Activated CD4-positive, alpha-beta T cell treated with anti-CD3 and anti-CD28 coated beads for 36 hours (primary cell): ENCODE measurements around the gene TRIM7. TPM values are rescaled to one million over a fixed set of nuclear protein-coding genes. Genes with fewer than 3 reads are reported as not detected.

ENCODE experiments used
- ATAC-seq: fragments of 200-7000 bp; cut with Tn5 transposase; one replicate; pipeline ENCODE4 v1.10.0; 2021; ENCODE audit warnings: mild to moderate bottlenecking, moderate library complexity
- CTCF ChIA-PET: fragments of 350-600 bp; sonication (Branson Sonifier 250); formaldehyde crosslinking; loops from one replicate; lab custom pipeline; 2021; ENCODE audit warnings: antibody characterized with exemption; lab: Charles Lee
- POLR2A ChIA-PET: fragments of 350-600 bp; sonication (Branson Sonifier 250); formaldehyde crosslinking; loops from one replicate; lab custom pipeline; 2021; ENCODE audit warnings: antibody characterized with exemption, inconsistent platforms; lab: Charles Lee
- DNase-seq: peaks from one replicate; pipeline ENCODE4 v3.0.0-alpha.2; 2020
- H3K27ac Mint-ChIP-seq: one replicate; pipeline ENCODE4 v1.8.0; 2021; ENCODE audit warnings: mixed read lengths
- H3K27me3 Mint-ChIP-seq: one replicate; pipeline ENCODE4 v1.8.0; 2021; ENCODE audit warnings: mixed read lengths
- H3K36me3 Mint-ChIP-seq: one replicate; pipeline ENCODE4 v1.8.0; 2021; ENCODE audit warnings: low read depth, mixed read lengths
- H3K4me1 Mint-ChIP-seq: one replicate; pipeline ENCODE4 v1.8.0; 2021; ENCODE audit warnings: mixed read lengths
- H3K4me3 Mint-ChIP-seq: one replicate; pipeline ENCODE4 v1.8.0; 2021; ENCODE audit warnings: mild to moderate bottlenecking, moderate library complexity, mixed read lengths
- H3K9me3 Mint-ChIP-seq: one replicate; pipeline ENCODE4 v1.8.0; 2021; ENCODE audit warnings: low read depth, mixed read lengths
- intact Hi-C, 2 experiments: fragments of 100-400 bp; cut with DNase I in 1 of 2; cut with micrococcal nuclease in 1 of 2; formaldehyde crosslinking; loops; one replicate each; pipeline versions ENCODE4 v1.14.2 to v1.15.1; 2022 to 2024; cut with DNase I, micrococcal nuclease
- total RNA-seq, 2 experiments: library from RNA; stranded (reverse); gene quantifications; one replicate each; pipeline ENCODE4 v1.2.3, GENCODE V29; 2021

The TRIM7 gene
- total RNA-seq, 2 experiments from 2014 or later = 1.4 to 1.6 TPM

DNA sequence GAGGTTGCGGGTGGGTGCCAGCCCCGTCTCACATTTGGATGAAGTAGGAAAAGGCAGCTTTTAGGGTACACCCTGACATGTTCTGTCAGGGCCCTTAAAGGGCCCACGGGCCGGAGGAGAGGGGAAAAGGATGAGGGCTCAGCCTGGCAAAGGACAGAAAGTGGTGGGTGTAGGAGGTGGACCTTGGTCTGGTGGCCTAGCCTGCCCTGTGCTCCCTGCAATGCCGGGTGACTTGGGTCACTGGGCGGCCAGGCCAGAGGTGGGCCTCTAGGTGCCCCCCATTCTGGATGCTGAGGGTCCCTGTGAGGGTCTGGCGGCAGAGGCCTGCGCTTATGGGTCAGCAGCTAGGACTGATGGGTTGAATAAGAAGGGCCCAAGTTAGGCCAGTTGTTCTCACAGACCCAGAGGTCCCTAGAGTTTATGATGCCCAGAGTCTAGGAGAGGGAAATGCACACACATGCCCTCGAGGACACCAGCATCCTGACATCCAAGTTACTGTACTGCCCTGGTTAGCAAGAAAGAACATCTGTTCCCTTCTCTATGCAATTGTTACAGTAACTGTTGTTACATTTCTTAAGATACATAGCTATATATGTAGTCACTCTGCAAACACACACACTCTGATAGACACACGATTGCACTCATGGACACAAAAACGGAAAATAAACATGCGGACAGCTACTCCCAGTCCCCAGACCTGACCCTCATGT, 12.5 kb downstream of the TRIM7 start:
- peak overlapping the region; percentile 88 for H3K4me3 Mint-ChIP-seq
- no peaks in the 10 kb centered on the region for H3K9me3 Mint-ChIP-seq
- intact Hi-C loops = no loop called here
- no peak for DNase-seq
- H3K27me3 Mint-ChIP-seq = no peaks in the 10 kb centered on the region
- no peak for ATAC-seq
- H3K36me3 Mint-ChIP-seq = peaks cover 14% of the 10 kb centered on the region
- peak overlapping the region; percentile 90 for H3K27ac Mint-ChIP-seq
- ChIA-PET POLR2A (interaction anchor here (1.0 to 1.6 kb wide), 6 partner anchors 11 to 68 kb away, joined by 3 to 15 read pairs (median 4); partner anchors contain the start of genes TRIM52 and TRIM7), CTCF (interaction anchor here (0.5 to 7.6 kb wide), 10 partner anchors 7 to 53 kb away, joined by 3 to 63 read pairs (median 3); partner anchors contain the start of genes TRIM41 and TRIM7)
- peaks cover 27% of the 10 kb centered on the region for H3K4me1 Mint-ChIP-seq

DNA sequence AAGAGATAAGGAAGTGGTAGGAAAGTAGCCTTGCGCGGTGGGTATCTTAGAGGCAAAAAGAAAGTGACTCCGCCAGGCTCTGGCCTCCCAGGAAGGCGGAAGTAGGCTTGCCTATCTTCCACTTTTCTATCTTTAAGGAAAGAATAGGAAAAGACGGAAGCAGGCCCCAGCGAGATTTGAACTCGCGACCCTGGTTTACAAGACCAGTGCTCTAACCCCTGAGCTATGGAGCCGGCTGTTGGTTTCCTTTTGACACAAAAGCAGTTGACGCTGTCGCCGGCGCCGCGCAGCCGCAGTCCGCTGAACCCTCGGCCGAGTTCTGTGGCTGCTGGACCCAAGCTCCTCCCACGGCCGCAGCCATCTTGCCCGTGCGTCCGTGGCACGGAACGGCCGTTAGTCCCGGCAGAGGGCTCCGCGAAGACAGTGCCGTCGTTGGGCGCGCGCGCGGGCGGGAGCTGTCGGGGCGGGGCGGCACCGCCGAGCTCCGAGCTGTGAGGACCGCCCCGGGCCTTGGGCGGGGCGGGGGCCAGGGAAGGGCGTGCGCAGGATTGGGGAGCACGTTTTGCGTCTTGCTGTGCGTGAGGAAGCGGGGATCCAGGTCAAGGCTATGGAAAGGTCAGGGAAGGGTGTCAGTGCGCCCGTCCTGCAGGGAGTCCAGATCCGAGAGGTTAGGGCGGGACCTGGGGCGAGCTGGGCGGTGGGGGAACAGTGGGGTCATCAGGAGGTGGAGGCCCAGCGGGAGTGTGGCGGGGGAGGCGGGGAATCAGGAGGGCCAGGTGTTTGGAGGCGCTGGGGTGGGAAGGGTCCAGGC, 13.3 kb downstream of the TRIM7 start:
- peaks cover 29% of the 10 kb centered on the region for H3K4me1 Mint-ChIP-seq
- DNase-seq = peak; percentile 96
- H3K27ac Mint-ChIP-seq = peak overlapping the region; percentile 97
- H3K4me3 Mint-ChIP-seq = peak overlapping the region; percentile 88
- intact Hi-C loops = loop anchor here in 1 of 2 experiments (1.0 kb wide), 4 partner anchors 15 to 55 kb away; no protein-coding TSS in a partner anchor
- H3K36me3 Mint-ChIP-seq = peaks cover 14% of the 10 kb centered on the region
- ChIA-PET POLR2A (interaction anchor here (0.9 to 1.6 kb wide), 7 partner anchors 13 to 375 kb away, joined by 3 to 15 read pairs (median 4); partner anchors contain the start of genes TRIM52 and TRIM7), CTCF (interaction anchor here (0.5 to 7.6 kb wide), 9 partner anchors 11 to 69 kb away, joined by 3 to 63 read pairs (median 4); partner anchors contain the start of genes TRIM41, TRIM52 and TRIM7)
- ATAC-seq = peak; percentile 68
- no peaks in the 10 kb centered on the region for H3K9me3 Mint-ChIP-seq
- no peaks in the 10 kb centered on the region for H3K27me3 Mint-ChIP-seq

DNA sequence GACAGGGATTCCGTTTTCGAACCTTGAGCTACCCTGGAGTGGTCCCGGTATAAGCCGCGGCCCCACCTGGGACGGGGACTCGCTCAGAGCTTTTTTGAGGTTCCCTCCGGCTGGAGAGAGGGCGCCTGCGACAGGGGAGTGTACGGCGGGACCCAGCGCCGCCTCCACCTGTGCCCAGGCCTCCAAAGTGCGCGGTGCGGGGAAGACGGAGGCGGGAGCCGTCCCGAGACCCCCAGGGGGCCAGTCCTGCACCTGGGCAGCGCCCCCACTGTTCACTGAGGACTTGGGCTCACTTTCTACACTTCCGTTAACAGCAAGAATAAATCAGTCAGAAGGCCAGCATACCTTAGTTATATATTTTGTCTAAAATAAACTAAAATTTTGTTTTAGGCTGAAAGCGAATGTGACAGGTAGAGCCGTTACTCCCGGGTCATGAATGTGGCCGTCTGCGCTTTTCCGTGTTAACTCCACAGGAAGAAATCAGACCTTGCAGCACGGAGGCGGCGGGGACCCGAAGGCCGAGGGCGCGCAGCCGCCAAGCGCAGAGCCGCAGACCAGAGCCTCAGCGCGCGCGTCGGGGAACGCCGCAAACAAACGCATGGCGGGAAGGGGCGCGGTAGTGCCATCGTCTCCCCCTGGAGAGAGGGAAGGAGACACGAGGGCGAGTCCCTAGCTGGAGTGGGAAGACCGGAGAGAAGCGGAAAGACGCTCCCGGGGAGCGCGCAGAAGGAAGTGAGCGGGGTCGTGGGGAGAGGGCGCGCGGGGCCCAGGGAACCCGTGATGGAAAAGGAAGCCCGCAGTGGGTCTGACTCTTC, 14.1 kb downstream of the TRIM7 start:
- peaks cover 30% of the 10 kb centered on the region for H3K4me1 Mint-ChIP-seq

DNA sequence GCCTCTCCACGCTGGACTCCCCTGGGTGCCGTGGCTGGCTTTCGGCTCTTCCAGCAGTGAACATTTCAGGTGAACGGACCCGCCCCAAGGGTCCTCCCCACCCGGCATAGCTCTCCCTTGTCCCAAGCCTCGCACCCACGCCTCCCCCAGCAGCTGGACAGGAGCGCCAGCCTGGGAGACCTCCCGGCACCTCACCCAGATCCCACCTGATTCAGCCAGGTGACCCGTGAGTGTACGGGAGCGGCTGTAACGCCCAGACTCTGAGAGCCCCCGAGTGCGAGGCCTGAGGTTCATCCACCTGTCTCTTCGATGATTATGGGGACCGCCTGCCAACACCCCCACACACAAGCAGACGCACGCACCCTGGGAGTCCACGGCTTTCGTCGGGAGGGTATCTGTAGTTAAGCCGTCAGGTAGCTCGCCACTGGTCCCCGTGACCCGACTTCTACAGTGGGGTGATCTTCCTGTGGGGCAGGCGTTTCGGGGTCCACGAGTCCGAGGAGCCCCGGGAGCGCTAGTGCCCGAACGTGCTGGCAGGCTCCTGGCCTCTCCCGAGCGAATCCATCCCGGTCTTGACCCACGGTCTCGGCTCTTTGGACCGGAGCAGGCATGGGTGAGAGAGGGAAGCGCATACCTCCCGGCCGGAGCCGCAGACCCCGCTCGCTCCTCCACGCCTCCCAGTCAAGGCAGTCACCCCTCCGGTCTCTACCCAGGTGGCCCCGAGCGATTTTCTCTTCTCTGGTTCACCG, 14.9 kb downstream of the TRIM7 start:
- Mint-ChIP-seq H3K4me1 (peaks cover 36% of the 10 kb centered on the region), H3K9me3 (no peaks in the 10 kb centered on the region), H3K27me3 (no peaks in the 10 kb centered on the region), H3K4me3 (peak overlapping the region; percentile 88), H3K27ac (peak overlapping the region; percentile 90), H3K36me3 (peaks cover 14% of the 10 kb centered on the region)
- ATAC-seq = no peak
- intact Hi-C loops = loop anchor here (1.0 to 2.0 kb wide), 5 partner anchors 17 to 55 kb away; partner anchors contain the start of gene TRIM41 (in 1 of the 2)
- DNase-seq = peak; percentile 66
- POLR2A ChIA-PET = interaction anchor here (0.9 to 3.0 kb wide), 7 partner anchors 17 to 70 kb away, joined by 3 to 24 read pairs (median 4); partner anchors contain the start of gene TRIM41
- CTCF ChIA-PET = interaction anchor here (0.7 to 7.6 kb wide), 9 partner anchors 17 to 387 kb away, joined by 3 to 63 read pairs (median 4); partner anchors contain the start of gene TRIM7

More for the DNA sequence above, 14.1 kb downstream of the TRIM7 start:
- Mint-ChIP-seq H3K27ac (peak overlapping the region; percentile 97), H3K9me3 (no peaks in the 10 kb centered on the region), H3K27me3 (no peaks in the 10 kb centered on the region), H3K36me3 (peaks cover 14% of the 10 kb centered on the region), H3K4me3 (peak overlapping the region; percentile 88)
- ChIA-PET POLR2A (interaction anchor here (0.9 to 1.6 kb wide), 10 partner anchors 14 to 374 kb away, joined by 3 to 15 read pairs (median 4); partner anchors contain the start of genes TRIM52 and TRIM7), CTCF (interaction anchor here (0.7 to 7.6 kb wide), 9 partner anchors 11 to 70 kb away, joined by 3 to 63 read pairs (median 4); partner anchors contain the start of genes TRIM41, TRIM52 and TRIM7)
- ATAC-seq = peak; percentile 8
- peak; percentile 75 for DNase-seq
- intact Hi-C loops = loop anchor here in 1 of 2 experiments (1.0 kb wide), 4 partner anchors 15 to 55 kb away; no protein-coding TSS in a partner anchor

DNA sequence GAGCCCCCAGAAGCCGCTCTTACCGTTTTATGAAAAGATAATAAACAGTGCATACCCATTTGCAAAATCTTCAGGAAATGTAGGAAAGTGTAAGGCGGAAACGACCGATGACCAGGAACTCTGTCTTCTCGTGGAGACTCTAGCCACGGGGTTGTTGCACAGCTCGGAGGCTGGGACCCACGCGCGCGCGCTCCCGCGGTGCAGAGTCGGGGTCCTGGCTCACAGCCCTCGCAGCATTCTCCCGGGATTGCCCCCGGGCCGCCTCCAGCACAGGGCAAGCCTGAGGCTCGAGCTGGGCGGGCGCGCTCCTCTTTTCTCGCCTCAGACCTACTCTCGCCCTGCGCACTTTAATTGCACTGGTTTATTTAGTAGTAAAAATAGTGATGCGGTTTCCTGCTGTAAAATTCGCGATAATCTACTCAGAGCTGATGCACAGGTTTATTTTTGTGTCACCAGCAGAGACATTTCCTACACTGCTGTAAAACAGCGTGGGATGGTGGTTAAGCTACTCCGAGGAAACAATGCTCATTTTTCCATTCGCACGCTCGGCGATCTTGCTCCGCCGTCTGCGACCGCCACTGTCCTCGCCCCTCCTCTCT, 15.5 kb downstream of the TRIM7 start:
- Mint-ChIP-seq H3K27ac (peak overlapping the region; percentile 95), H3K9me3 (no peaks in the 10 kb centered on the region), H3K4me3 (peak overlapping the region; percentile 88), H3K27me3 (no peaks in the 10 kb centered on the region), H3K36me3 (peaks cover 14% of the 10 kb centered on the region), H3K4me1 (peaks cover 41% of the 10 kb centered on the region)
- peak; percentile 84 for DNase-seq
- ATAC-seq = peak; percentile 26
- CTCF ChIA-PET = interaction anchor here (0.7 to 7.6 kb wide), 11 partner anchors 16 to 386 kb away, joined by 3 to 63 read pairs (median 4); partner anchors contain the start of gene TRIM7
- intact Hi-C loops = loop anchor here (1.0 to 2.0 kb wide), 5 partner anchors 17 to 55 kb away; partner anchors contain the start of gene TRIM41 (in 1 of the 2)
- POLR2A ChIA-PET = interaction anchor here (0.6 to 3.0 kb wide), 8 partner anchors 16 to 71 kb away, joined by 3 to 24 read pairs (median 4); partner anchors contain the start of gene TRIM41

DNA sequence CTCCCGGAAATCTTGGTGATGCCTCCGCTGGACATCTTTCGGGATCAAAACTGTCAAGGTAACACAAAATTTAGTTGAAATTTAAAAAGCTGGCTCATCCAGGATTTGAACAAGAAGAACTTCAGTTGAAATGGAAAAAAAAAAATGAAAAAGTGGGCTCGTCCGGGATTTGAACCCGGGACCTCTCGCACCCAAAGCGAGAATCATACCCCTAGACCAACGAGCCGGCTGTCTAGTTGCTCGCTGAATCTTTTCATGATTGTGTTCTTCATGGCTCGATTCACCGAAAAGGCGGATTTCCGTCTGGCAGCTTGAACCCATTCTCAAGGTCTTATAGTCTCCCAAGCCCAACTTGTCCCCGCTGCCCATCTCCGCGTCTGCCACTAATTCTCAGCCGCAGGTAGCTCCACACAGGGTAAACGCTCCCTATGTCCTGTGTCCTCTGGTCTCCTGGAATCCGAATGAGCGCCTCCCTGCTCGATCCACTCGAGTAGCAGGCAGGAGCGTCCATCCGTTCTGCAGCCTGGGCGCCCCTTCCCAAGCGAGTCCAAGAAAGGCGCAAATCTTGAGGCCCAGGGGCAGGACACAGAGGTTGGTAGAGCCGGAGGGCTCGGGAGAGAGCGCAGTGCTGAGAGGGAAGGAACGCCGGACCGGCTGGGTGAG, 16.2 kb downstream of the TRIM7 start:
- intact Hi-C loops = loop anchor here (1.0 to 2.0 kb wide), 9 partner anchors 16 to 379 kb away; partner anchors contain the start of genes TRIM41 (in 1 of the 2) and TRIM52 (in 1 of the 2)
- H3K4me1 Mint-ChIP-seq = peaks cover 46% of the 10 kb centered on the region
- no peaks in the 10 kb centered on the region for H3K27me3 Mint-ChIP-seq
- DNase-seq (peak; percentile 85), ATAC-seq (peak; percentile 0)
- H3K4me3 Mint-ChIP-seq = peak overlapping the region; percentile 88
- ChIA-PET CTCF (interaction anchor here (0.7 to 7.6 kb wide), 10 partner anchors 16 to 35 kb away, joined by 3 to 63 read pairs (median 4); partner anchors contain the start of gene TRIM7), POLR2A (interaction anchor here (0.6 to 3.0 kb wide), 6 partner anchors 19 to 329 kb away, joined by 3 to 24 read pairs (median 6); partner anchors contain the start of gene TRIM41)
- H3K36me3 Mint-ChIP-seq = peaks cover 14% of the 10 kb centered on the region
- H3K27ac Mint-ChIP-seq = peak overlapping the region; percentile 95
- no peaks in the 10 kb centered on the region for H3K9me3 Mint-ChIP-seq

DNA sequence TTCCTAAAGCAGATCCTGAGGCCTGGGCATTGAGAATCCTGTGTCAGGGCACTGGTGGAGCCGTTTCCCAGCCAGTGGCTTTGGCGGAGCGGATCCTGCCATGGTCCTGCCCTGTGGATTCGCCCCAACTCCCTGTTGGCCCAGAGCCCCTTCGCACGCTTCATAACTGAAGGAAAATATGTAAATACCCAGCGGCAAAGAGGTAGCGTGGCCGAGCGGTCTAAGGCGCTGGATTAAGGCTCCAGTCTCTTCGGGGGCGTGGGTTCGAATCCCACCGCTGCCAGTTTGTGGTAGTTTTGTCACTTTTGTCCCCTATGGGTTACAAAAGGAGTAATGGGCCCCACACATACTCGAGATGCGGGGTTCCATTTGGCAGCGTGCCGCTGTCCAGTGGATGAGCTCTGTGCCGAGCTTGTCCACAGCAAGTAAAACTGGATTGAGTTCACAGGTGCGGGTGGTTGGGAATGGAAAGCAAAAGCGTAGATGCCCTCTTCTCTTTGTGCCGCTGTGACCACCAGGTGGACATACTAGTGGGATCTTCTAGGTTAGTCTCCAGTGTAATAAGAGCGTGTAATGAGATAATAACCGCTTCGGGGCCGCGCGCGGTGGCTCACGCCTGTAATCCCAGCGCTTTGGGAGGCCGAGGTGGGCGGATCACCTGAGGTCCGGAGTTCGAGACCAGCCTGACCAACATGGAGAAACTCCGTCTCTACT, 17.3 kb downstream of the TRIM7 start:
- peak overlapping the region; percentile 95 for H3K27ac Mint-ChIP-seq
- H3K36me3 Mint-ChIP-seq = peaks cover 14% of the 10 kb centered on the region
- no peaks in the 10 kb centered on the region for H3K9me3 Mint-ChIP-seq
- DNase-seq (peak; percentile 87), ATAC-seq (no peak)
- H3K4me3 Mint-ChIP-seq = peak overlapping the region; percentile 88
- peaks cover 42% of the 10 kb centered on the region for H3K4me1 Mint-ChIP-seq
- intact Hi-C loops = loop anchor here (1.0 to 2.0 kb wide), 7 partner anchors 14 to 377 kb away; partner anchors contain the start of gene TRIM52 (in 1 of the 2)
- CTCF ChIA-PET = interaction anchor here (1.0 to 7.6 kb wide), 4 partner anchors 15 to 20 kb away, joined by 3 to 63 read pairs (median 12); partner anchors contain the start of gene TRIM7
- no peaks in the 10 kb centered on the region for H3K27me3 Mint-ChIP-seq
- POLR2A ChIA-PET = interaction anchor here (0.8 to 3.0 kb wide), 2 partner anchors 20 to 28 kb away, joined by 3 to 24 read pairs; no protein-coding TSS in a partner anchor

DNA sequence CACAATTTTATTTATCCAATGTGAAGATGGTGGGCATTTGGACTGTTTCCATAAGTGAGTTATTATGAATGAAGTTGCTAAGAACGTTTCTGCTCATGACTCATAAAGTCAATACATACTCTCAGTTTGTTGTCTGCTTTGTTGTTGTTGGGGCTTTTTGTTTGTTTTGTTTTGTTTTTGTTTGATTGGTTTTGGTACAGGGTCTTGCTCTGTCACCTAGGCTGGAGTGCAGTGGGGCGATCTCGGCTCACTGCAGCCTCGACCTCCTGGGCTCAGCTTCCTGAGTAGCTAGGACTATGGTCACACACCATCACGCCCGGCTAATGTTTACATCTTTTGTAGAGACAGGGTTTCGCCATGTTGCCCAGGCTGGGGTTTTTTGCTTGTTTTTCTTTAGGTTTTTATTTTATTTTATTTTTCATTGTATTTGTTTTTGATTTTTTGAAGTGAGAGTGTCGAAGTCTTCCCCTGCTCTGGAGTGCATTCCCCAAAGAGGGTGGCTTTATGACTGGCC, 18.0 kb downstream of the TRIM7 start:
- ChIA-PET POLR2A (no interaction called here), CTCF (interaction anchor here (1.1 kb wide), 1 partner anchor 19 kb away, joined by 6 read pairs; no protein-coding TSS in a partner anchor)
- H3K36me3 Mint-ChIP-seq = peaks cover 14% of the 10 kb centered on the region
- peak overlapping the region; percentile 95 for H3K27ac Mint-ChIP-seq
- peak overlapping the region; percentile 88 for H3K4me3 Mint-ChIP-seq
- no peaks in the 10 kb centered on the region for H3K9me3 Mint-ChIP-seq
- ATAC-seq (no peak), DNase-seq (no peak)
- intact Hi-C loops = no loop called here
- no peaks in the 10 kb centered on the region for H3K27me3 Mint-ChIP-seq
- H3K4me1 Mint-ChIP-seq = peaks cover 40% of the 10 kb centered on the region
